IMR-90 (cell line): Measurements from ENCODE around the gene MOB1A.

Experiments used
- CTCF ChIP-seq: conservative IDR thresholded peaks from 2 replicates; pipeline ENCODE4 v1.5.1; 2012; ENCODE audit warnings: mild to moderate bottlenecking, low read depth, low read length, improper control_type of control experiment
- ELK1 ChIP-seq: fragments of 150-350 bp; IDR thresholded peaks from 2 replicates; pipeline ENCODE4 v1.6.1; 2016; ENCODE audit warnings: low read depth, mild to moderate bottlenecking, low read length, moderate library complexity, borderline replicate concordance
- FOS ChIP-seq: fragments of 150-350 bp; IDR thresholded peaks from 2 replicates; pipeline ENCODE4 v1.6.1; 2016; ENCODE audit warnings: low read depth, low read length
- MAZ ChIP-seq: IDR thresholded peaks from 2 replicates; pipeline ENCODE4 v1.6.1; 2012; ENCODE audit warnings: low read depth, mild to moderate bottlenecking, low read length, improper control_type of control experiment, moderate library complexity, borderline replicate concordance
- MXI1 ChIP-seq: IDR thresholded peaks from 2 replicates; pipeline ENCODE4 v1.6.1; 2012; ENCODE audit warnings: low read depth, mild to moderate bottlenecking, low read length, moderate library complexity, borderline replicate concordance
- POLR2A ChIP-seq: IDR thresholded peaks from 2 replicates; pipeline ENCODE4 v1.6.1; 2012; ENCODE audit warnings: mild to moderate bottlenecking, low read depth, low read length
- RAD21 ChIP-seq: IDR thresholded peaks from 2 replicates; pipeline ENCODE4 v1.6.1; 2012; ENCODE audit warnings: low read length, improper control_type of control experiment
- RCOR1 ChIP-seq: IDR thresholded peaks from 2 replicates; pipeline ENCODE4 v1.6.1; 2012; ENCODE audit warnings: mild to moderate bottlenecking, low read length, improper control_type of control experiment; ENCODE audit not compliant: insufficient replicate concordance
- SMC3 ChIP-seq: fragments of 150-350 bp; IDR thresholded peaks from 2 replicates; pipeline ENCODE4 v1.6.1; 2016; ENCODE audit warnings: low read depth, mild to moderate bottlenecking, antibody characterized with exemption, low read length, moderate library complexity
- USF2 ChIP-seq: fragments of 150-350 bp; IDR thresholded peaks from 2 replicates; pipeline ENCODE4 v1.6.1; 2017; ENCODE audit warnings: mild to moderate bottlenecking, antibody characterized with exemption, low read length, low read depth

GRCh38 chr2:74105413-74105812 lies 73.3 kb downstream of the MOB1A start:
- TF ChIP-seq SMC3, result no peak
- TF ChIP-seq USF2, result no peak
- TF ChIP-seq CTCF, result no peak
- TF ChIP-seq POLR2A, result no peak
- TF ChIP-seq MXI1, result no peak
- TF ChIP-seq RCOR1, result no peak
- no peak for TF ChIP-seq RAD21
- no peak for TF ChIP-seq FOS
- no peak for TF ChIP-seq ELK1
- no peak for TF ChIP-seq MAZ
